Activated naive CD4-positive, alpha-beta T cell treated with anti-CD3 and anti-CD28 coated beads for 36 hours (primary cell): Measurements from ENCODE around the gene GATA5. TPM values are rescaled to one million over a fixed set of nuclear protein-coding genes. Genes with fewer than 3 reads are reported as not detected.

ENCODE experiments used
- CTCF ChIA-PET: fragments of 350-600 bp; sonication (Branson Sonifier 250); formaldehyde crosslinking; loops from one replicate; lab custom pipeline; 2021; ENCODE audit warnings: antibody characterized with exemption; lab: Charles Lee
- DNase-seq: peaks from one replicate; pipeline ENCODE4 v3.0.0-alpha.2; 2020
- H3K27ac Mint-ChIP-seq: one replicate; pipeline ENCODE4 v1.8.0; 2021; ENCODE audit warnings: mild to moderate bottlenecking, mixed read lengths
- H3K27me3 Mint-ChIP-seq: one replicate; pipeline ENCODE4 v1.8.0; 2021; ENCODE audit warnings: low read depth, mixed read lengths
- H3K36me3 Mint-ChIP-seq: one replicate; pipeline ENCODE4 v1.8.0; 2021; ENCODE audit warnings: low read depth, mixed read lengths
- H3K4me1 Mint-ChIP-seq: one replicate; pipeline ENCODE4 v1.8.0; 2021; ENCODE audit warnings: low read depth, mixed read lengths
- H3K4me3 Mint-ChIP-seq: one replicate; pipeline ENCODE4 v1.8.0; 2021; ENCODE audit warnings: mild to moderate bottlenecking, moderate library complexity, mixed read lengths
- H3K9me3 Mint-ChIP-seq: one replicate; pipeline ENCODE4 v1.8.0; 2021; ENCODE audit warnings: mixed read lengths
- intact Hi-C: fragments of 100-400 bp; cut with micrococcal nuclease; formaldehyde crosslinking; loops from one replicate; pipeline ENCODE4 v1.15.1; 2023
- total RNA-seq, 2 experiments: library from RNA; stranded (reverse); gene quantifications; one replicate each; pipeline ENCODE4 v1.2.3, GENCODE V29; 2021

Gene GATA5
- total RNA-seq, 2 experiments from 2014 or later = not detected

- CTCF ChIA-PET = interaction anchor here (1.6 kb wide), 1 partner anchor 14 kb away, joined by 4 read pairs; no protein-coding TSS in a partner anchor
- Mint-ChIP-seq H3K4me1 (peaks cover 9% of the 10 kb centered on the region), H3K36me3 (no peaks in the 10 kb centered on the region), H3K27ac (no peak overlapping the region), H3K27me3 (peaks cover 12% of the 10 kb centered on the region), H3K9me3 (no peaks in the 10 kb centered on the region), H3K4me3 (no peak overlapping the region)
- intact Hi-C loops = no loop called here
- DNase-seq = no peak
These were observed 38.2 kb upstream of the GATA5 start for GRCh38 chr20:62513991-62514390.

- Mint-ChIP-seq H3K27me3 (peaks cover 12% of the 10 kb centered on the region), H3K4me1 (peaks cover 9% of the 10 kb centered on the region), H3K27ac (no peak overlapping the region), H3K36me3 (no peaks in the 10 kb centered on the region), H3K9me3 (no peaks in the 10 kb centered on the region), H3K4me3 (no peak overlapping the region)
- no peak for DNase-seq
- intact Hi-C loops = no loop called here
- CTCF ChIA-PET = interaction anchor here (1.0 to 1.4 kb wide), 2 partner anchors 10 to 12 kb away, joined by 3 to 4 read pairs; no protein-coding TSS in a partner anchor
These were observed 36.3 kb upstream of the GATA5 start for GRCh38 chr20:62511915-62512610.

GRCh38 chr20:62511300-62511914 lies 35.6 kb upstream of the GATA5 start:
- no peak overlapping the region for H3K27ac Mint-ChIP-seq
- CTCF ChIA-PET = interaction anchor here (1.0 to 1.4 kb wide), 2 partner anchors 9 to 12 kb away, joined by 3 to 4 read pairs; no protein-coding TSS in a partner anchor

GRCh38 chr20:62508641-62509051 lies 32.9 kb upstream of the GATA5 start:
- DNase-seq = no peak
- Mint-ChIP-seq H3K4me3 (no peak overlapping the region), H3K27ac (no peak overlapping the region), H3K9me3 (peaks cover 3% of the 10 kb centered on the region), H3K27me3 (peaks cover 9% of the 10 kb centered on the region), H3K36me3 (no peaks in the 10 kb centered on the region), H3K4me1 (peaks cover 6% of the 10 kb centered on the region)
- CTCF ChIA-PET = no interaction called here
- intact Hi-C loops = no loop called here

More at GRCh38 chr20:62511300-62511914, 35.6 kb upstream of the GATA5 start:
- no peaks in the 10 kb centered on the region for H3K36me3 Mint-ChIP-seq
- H3K27me3 Mint-ChIP-seq = peaks cover 12% of the 10 kb centered on the region
- peaks cover 9% of the 10 kb centered on the region for H3K4me1 Mint-ChIP-seq
- no peak overlapping the region for H3K4me3 Mint-ChIP-seq
- DNase-seq = no peak
- intact Hi-C loops = no loop called here
- H3K9me3 Mint-ChIP-seq = no peaks in the 10 kb centered on the region

GRCh38 chr20:62507991-62508640 lies 32.3 kb upstream of the GATA5 start:
- Mint-ChIP-seq H3K27ac (no peak overlapping the region), H3K4me1 (peaks cover 4% of the 10 kb centered on the region), H3K9me3 (peaks cover 3% of the 10 kb centered on the region), H3K4me3 (no peak overlapping the region), H3K36me3 (no peaks in the 10 kb centered on the region), H3K27me3 (peaks cover 4% of the 10 kb centered on the region)
- CTCF ChIA-PET = no interaction called here
- intact Hi-C loops = no loop called here
- no peak for DNase-seq

GRCh38 chr20:62507323-62507722 lies 31.5 kb upstream of the GATA5 start:
- no peak for DNase-seq
- Mint-ChIP-seq H3K27me3 (no peaks in the 10 kb centered on the region), H3K27ac (no peak overlapping the region), H3K9me3 (peaks cover 3% of the 10 kb centered on the region), H3K4me1 (peaks cover 6% of the 10 kb centered on the region), H3K36me3 (no peaks in the 10 kb centered on the region), H3K4me3 (no peak overlapping the region)
- CTCF ChIA-PET = no interaction called here
- intact Hi-C loops = no loop called here

GRCh38 chr20:62506791-62507190 lies 31.0 kb upstream of the GATA5 start:
- intact Hi-C loops = no loop called here
- Mint-ChIP-seq H3K9me3 (peaks cover 3% of the 10 kb centered on the region), H3K27me3 (no peaks in the 10 kb centered on the region), H3K4me3 (no peak overlapping the region), H3K27ac (no peak overlapping the region), H3K36me3 (no peaks in the 10 kb centered on the region), H3K4me1 (peaks cover 11% of the 10 kb centered on the region)
- CTCF ChIA-PET = no interaction called here
- no peak for DNase-seq

- H3K27ac Mint-ChIP-seq = no peak overlapping the region
- intact Hi-C loops = no loop called here
- peaks cover 18% of the 10 kb centered on the region for H3K4me1 Mint-ChIP-seq
- H3K4me3 Mint-ChIP-seq = no peak overlapping the region
- CTCF ChIA-PET = interaction anchor here (1.4 kb wide), 1 partner anchor 111 kb away, joined by 3 read pairs; no protein-coding TSS in a partner anchor
- H3K27me3 Mint-ChIP-seq = no peaks in the 10 kb centered on the region
- H3K36me3 Mint-ChIP-seq = no peaks in the 10 kb centered on the region
- no peak for DNase-seq
- H3K9me3 Mint-ChIP-seq = peaks cover 3% of the 10 kb centered on the region
These were observed 30.3 kb upstream of the GATA5 start for GRCh38 chr20:62506087-62506486.

GRCh38 chr20:62505337-62506045 lies 29.7 kb upstream of the GATA5 start:
- Mint-ChIP-seq H3K27ac (no peak overlapping the region), H3K4me1 (peaks cover 24% of the 10 kb centered on the region), H3K36me3 (no peaks in the 10 kb centered on the region), H3K9me3 (peaks cover 3% of the 10 kb centered on the region), H3K27me3 (no peaks in the 10 kb centered on the region), H3K4me3 (no peak overlapping the region)
- intact Hi-C loops = no loop called here
- CTCF ChIA-PET = interaction anchor here (1.4 kb wide), 1 partner anchor 111 kb away, joined by 3 read pairs; no protein-coding TSS in a partner anchor
- no peak for DNase-seq

- CTCF ChIA-PET = interaction anchor here (1.0 kb wide), 1 partner anchor 113 kb away, joined by 4 read pairs; no protein-coding TSS in a partner anchor
- H3K4me1 Mint-ChIP-seq = peaks cover 27% of the 10 kb centered on the region
- no peak for DNase-seq
- H3K27ac Mint-ChIP-seq = no peak overlapping the region
- H3K36me3 Mint-ChIP-seq = no peaks in the 10 kb centered on the region
- H3K4me3 Mint-ChIP-seq = no peak overlapping the region
- peaks cover 3% of the 10 kb centered on the region for H3K9me3 Mint-ChIP-seq
- intact Hi-C loops = loop anchor here (5.0 kb wide), 1 partner anchor 97 kb away; the partner anchor contains the start of gene CABLES2
- no peaks in the 10 kb centered on the region for H3K27me3 Mint-ChIP-seq
These were observed 28.5 kb upstream of the GATA5 start for GRCh38 chr20:62504323-62504722.

GRCh38 chr20:62503401-62504178 lies 27.8 kb upstream of the GATA5 start:
- H3K36me3 Mint-ChIP-seq = no peaks in the 10 kb centered on the region
- CTCF ChIA-PET = interaction anchor here (1.0 kb wide), 1 partner anchor 114 kb away, joined by 4 read pairs; no protein-coding TSS in a partner anchor
- intact Hi-C loops = loop anchor here (5.0 kb wide), 1 partner anchor 96 kb away; the partner anchor contains the start of gene CABLES2
- no peak for DNase-seq
- peaks cover 3% of the 10 kb centered on the region for H3K9me3 Mint-ChIP-seq
- no peak overlapping the region for H3K4me3 Mint-ChIP-seq
- H3K27ac Mint-ChIP-seq = no peak overlapping the region
- H3K27me3 Mint-ChIP-seq = no peaks in the 10 kb centered on the region
- peaks cover 27% of the 10 kb centered on the region for H3K4me1 Mint-ChIP-seq
